HL-60/S4 treated with retinoic acid at 250 ng/mL for 4 days and 3 days (cell line): ENCODE data around the gene RGL3.
"Not testable (repeated sequence)": the region's sequence is repeated elsewhere in the genome, so short reads cannot be mapped to it uniquely, and the experiment has no call there.

Experiments
- in situ Hi-C: fragments of 300-500 bp; cut with MboI; formaldehyde crosslinking; loops from 2 replicates; pipeline ENCODE4 v1.7.0; 2022; ENCODE audit warnings: low sequenced_read_pairs

RGL3 gene

GRCh38 chr19:11384778-11385129, 34.4 kb downstream of the RGL3 start:
- in situ Hi-C loops = no loop called here

GRCh38 chr19:11383706-11384048, 35.4 kb downstream of the RGL3 start:
- in situ Hi-C loops = no loop called here

GRCh38 chr19:11382898-11383705, 36.0 kb downstream of the RGL3 start:
- in situ Hi-C loops = no loop called here

GRCh38 chr19:11380653-11381537, 38.2 kb downstream of the RGL3 start:
- in situ Hi-C loops = no loop called here

DNA sequence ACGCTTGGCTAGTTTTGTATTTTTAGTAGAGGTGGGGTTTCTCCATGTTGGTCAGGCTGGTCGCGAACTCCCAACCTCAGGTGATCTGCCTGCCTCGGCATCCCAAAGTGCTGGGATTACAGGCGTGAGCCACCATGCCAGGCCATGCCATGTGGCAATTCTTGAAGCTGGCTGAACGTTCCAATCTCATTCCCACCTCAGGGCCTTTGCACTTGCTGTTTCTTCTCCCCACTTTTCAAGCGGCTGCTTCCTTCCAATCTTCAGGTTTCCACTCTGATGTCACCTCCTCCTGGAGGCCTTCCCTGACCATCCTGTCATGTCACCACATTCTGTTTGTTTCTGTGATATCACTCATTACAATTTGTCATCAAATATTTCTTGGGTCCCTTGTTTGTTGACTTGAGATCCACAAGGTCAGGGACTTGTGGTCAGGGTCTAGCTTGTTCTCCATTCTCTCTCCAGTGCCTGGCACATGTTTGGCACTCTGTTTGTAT, 39.2 kb downstream of the RGL3 start:
- in situ Hi-C loops = no loop called here

DNA sequence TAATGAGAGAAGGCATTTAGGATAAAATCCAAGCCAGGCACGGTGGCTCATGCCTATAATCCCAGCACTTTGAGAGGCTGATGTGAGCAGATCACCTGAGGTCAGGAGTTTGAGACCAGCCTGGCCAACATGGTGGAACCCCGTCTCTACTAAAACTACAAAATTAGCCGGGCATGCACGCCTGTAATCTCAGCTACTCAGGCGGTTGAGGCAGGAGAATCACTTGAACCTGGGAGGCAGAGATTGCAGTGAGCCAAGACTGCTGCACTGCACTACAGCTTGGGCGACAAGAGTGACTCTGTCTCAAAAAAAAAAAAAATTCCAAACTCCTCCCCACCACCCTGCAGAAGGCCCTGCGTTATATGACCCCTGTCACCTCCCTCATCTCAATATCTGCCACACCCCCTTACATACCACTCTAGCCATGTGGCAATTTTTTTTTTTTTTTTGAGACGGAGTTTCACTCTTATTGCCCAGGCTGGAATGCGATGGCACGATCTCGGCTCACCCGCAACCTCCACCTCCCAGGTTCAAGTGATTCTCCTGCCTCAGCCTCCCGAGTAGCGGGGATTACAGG, 39.8 kb downstream of the RGL3 start:
- in situ Hi-C loops = not testable (repeated sequence)

- in situ Hi-C loops = no loop called here
These were observed 40.6 kb downstream of the RGL3 start for GRCh38 chr19:11378319-11379189.

- in situ Hi-C loops = no loop called here
These were observed 41.4 kb downstream of the RGL3 start for GRCh38 chr19:11377756-11378155.

DNA sequence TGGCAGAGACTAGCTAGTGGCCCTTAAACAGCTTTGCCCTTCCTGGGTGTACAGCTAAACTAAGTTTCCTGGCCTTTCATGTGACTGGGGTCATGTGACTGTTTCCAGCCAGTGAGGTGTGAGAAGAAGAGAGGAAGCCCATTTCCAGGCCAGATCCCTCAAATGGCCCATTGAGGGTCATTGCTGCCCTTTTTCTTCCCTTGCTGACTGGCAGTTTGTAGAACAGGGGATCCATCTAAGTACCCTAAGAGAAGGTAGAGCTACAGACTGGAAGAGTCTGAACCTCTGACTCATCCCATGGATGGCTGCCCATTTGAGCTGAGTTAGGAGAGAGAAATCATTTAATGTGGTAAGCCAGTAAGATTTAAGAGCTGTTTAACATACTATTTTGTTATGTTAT, 41.9 kb downstream of the RGL3 start:
- in situ Hi-C loops = no loop called here

GRCh38 chr19:11375143-11375948, 43.8 kb downstream of the RGL3 start:
- in situ Hi-C loops = no loop called here

DNA sequence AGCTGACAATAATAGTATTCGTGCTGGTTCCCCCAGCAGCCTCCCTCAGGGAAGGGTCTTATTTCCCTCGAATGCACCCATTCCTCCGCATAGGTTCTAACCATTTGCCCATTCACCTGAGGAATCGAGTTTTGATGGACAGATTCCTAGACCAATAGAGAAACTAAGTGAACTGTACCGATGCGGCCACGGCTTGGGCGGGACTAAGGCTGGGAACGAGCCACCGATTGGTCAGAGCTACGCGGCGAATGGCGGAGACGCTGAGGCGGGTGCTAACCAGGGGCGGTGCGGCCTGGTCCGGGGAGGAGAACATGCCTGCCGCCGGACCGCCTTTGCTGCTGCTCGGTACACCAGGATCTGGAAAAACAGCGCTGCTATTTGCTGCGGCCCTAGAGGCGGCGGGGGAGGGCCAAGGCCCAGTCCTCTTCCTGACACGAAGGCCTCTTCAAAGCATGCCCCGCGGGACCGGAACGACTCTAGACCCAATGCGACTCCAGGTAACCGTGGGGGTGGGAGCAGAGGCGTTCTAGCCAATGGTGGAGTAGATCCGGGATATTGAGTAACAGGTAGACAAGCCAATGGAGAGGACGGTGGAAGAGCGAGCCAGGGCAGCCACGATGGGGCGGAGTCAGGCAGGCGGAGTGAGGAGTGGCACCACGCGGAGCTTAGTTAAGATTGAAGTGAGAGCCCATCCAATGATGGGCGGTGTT, 44.5 kb downstream of the RGL3 start, which contains the start of gene SWSAP1:
SWSAP1 (plus strand) TSS at position 234 of the 710 bp plus-strand sequence; CDS start at position 249, 15 bp downstream.
- in situ Hi-C loops = no loop called here

- in situ Hi-C loops = no loop called here
These were observed 45.2 kb downstream of the RGL3 start for GRCh38 chr19:11373885-11374432.

GRCh38 chr19:11373166-11373884, 45.8 kb downstream of the RGL3 start:
- in situ Hi-C loops = no loop called here

GRCh38 chr19:11370744-11371143, 48.4 kb downstream of the RGL3 start:
- in situ Hi-C loops = no loop called here

DNA sequence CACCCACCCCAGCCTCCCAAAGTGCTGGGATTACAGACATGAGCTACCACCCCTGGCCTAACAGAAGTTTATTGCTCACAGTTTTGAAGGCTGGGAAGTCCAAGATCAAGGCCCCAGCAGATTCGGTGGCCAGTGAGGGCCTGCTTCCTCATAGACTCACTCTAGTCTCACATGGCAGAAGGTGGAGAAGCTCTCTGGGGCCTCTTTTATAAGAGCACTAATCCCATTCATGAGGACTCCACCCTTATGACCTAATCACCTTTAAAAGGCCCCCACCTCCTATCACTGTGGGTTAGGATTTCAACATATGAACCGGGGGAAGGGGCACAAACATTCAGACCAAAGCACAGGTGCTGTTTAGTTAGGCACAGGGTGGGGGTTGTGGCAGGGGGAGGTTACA, 51.6 kb downstream of the RGL3 start:
- in situ Hi-C loops = no loop called here

- in situ Hi-C loops = no loop called here
These were observed 53.5 kb downstream of the RGL3 start for GRCh38 chr19:11365557-11366117.

GRCh38 chr19:11364935-11365334, 54.2 kb downstream of the RGL3 start:
- in situ Hi-C loops = no loop called here
